ENCODE measurements around the gene DIP2C.

Gene DIP2C

GRCh38 chr10:620417-620816 lies 69.1 kb downstream of the DIP2C start:
- POLR2A ChIA-PET (ENCODE audit: low non-redundant PET) = no interaction called here
- TF ChIP-seq CTCF (conservative IDR thresholded peaks at IDR 0.05; ENCODE audit: low read depth) = no peak
- no peak overlapping the region for H3K27ac ChIP-seq
- no peak for DNase-seq (ENCODE audit: low spot score)
- CTCF ChIA-PET = interaction anchor here (0.6 kb wide), 1 partner anchor 371 kb away, joined by 4 read pairs; no protein-coding TSS in a partner anchor

GRCh38 chr10:619710-620109 lies 69.8 kb downstream of the DIP2C start:
- no peak overlapping the region for H3K27ac ChIP-seq
- TF ChIP-seq CTCF (conservative IDR thresholded peaks at IDR 0.05; ENCODE audit: low read depth) = no peak
- ChIA-PET CTCF (no interaction called here), POLR2A (ENCODE audit: low non-redundant PET) (no interaction called here)
- no peak for DNase-seq (ENCODE audit: low spot score)

- DNase-seq (ENCODE audit: low spot score) = no peak
- H3K27ac ChIP-seq = no peak overlapping the region
- CTCF ChIA-PET = interaction anchor here (0.6 kb wide), 1 partner anchor 9 kb away, joined by 3 read pairs; no protein-coding TSS in a partner anchor
- POLR2A ChIA-PET (ENCODE audit: low non-redundant PET) = no interaction called here
- TF ChIP-seq CTCF (conservative IDR thresholded peaks at IDR 0.05; ENCODE audit: low read depth) = no peak
These were observed 71.1 kb downstream of the DIP2C start for GRCh38 chr10:618229-618989.

GRCh38 chr10:617471-617870 lies 72.0 kb downstream of the DIP2C start:
- ChIA-PET POLR2A (ENCODE audit: low non-redundant PET) (no interaction called here), CTCF (no interaction called here)
- no peak overlapping the region for H3K27ac ChIP-seq
- no peak for DNase-seq (ENCODE audit: low spot score)
- TF ChIP-seq CTCF (conservative IDR thresholded peaks at IDR 0.05; ENCODE audit: low read depth) = no peak

- POLR2A ChIA-PET (ENCODE audit: low non-redundant PET) = no interaction called here
- DNase-seq (ENCODE audit: low spot score) = no peak
- no peak overlapping the region for H3K27ac ChIP-seq
- no peak for TF ChIP-seq CTCF (conservative IDR thresholded peaks at IDR 0.05; ENCODE audit: low read depth)
- CTCF ChIA-PET = no interaction called here
These were observed 73.8 kb downstream of the DIP2C start for GRCh38 chr10:615583-616152.

- no peak overlapping the region for H3K27ac ChIP-seq
- no peak for TF ChIP-seq CTCF (conservative IDR thresholded peaks at IDR 0.05; ENCODE audit: low read depth)
- ChIA-PET CTCF (no interaction called here), POLR2A (ENCODE audit: low non-redundant PET) (no interaction called here)
- DNase-seq (ENCODE audit: low spot score) = no peak
These were observed 74.5 kb downstream of the DIP2C start for GRCh38 chr10:614790-615582.
